Neural cell (in vitro differentiated cells): ENCODE measurements around the gene FBXO8. TPM values are rescaled to one million over a fixed set of nuclear protein-coding genes. Genes with fewer than 3 reads are reported as not detected.

Experiments
- H2AFZ ChIP-seq: fragments of 200-600, 300-800 bp; sonication (generic), shearing (Covaris generic); 2 replicates; pipeline ENCODE4 v1.6.0; 2014; ENCODE audit warnings: low read depth, mild to moderate bottlenecking, antibody characterized with exemption, low read length, moderate library complexity
- H3F3A ChIP-seq: fragments of 200-600 bp; shearing (Covaris generic); 2 replicates; pipeline ENCODE4 v1.6.1; 2016; ENCODE audit warnings: mild to moderate bottlenecking, moderate library complexity, mixed read lengths, antibody characterized with exemption, low read length; ENCODE audit not compliant: insufficient read depth, poor library complexity, severe bottlenecking
- H3K27ac ChIP-seq: fragments of 200-600, 300-800 bp; sonication (generic), shearing (Covaris generic); 2 replicates; pipeline ENCODE4 v1.5.1; 2014; ENCODE audit warnings: mild to moderate bottlenecking, low read length, moderate library complexity
- H3K27me3 ChIP-seq: fragments of 300-800, 200-600 bp; sonication (generic), shearing (Covaris generic); 2 replicates; pipeline ENCODE4 v1.6.0; 2014; ENCODE audit warnings: mild to moderate bottlenecking, low read depth, low read length, moderate library complexity; ENCODE audit not compliant: insufficient read depth
- H3K36me3 ChIP-seq: fragments of 300-800, 200-600 bp; sonication (generic), shearing (Covaris generic); 2 replicates; pipeline ENCODE4 v1.5.1; 2014; ENCODE audit warnings: mild to moderate bottlenecking, antibody characterized with exemption, low read length, moderate library complexity; ENCODE audit not compliant: insufficient read depth
- H3K4me2 ChIP-seq: fragments of 300-800, 200-600 bp; sonication (generic), shearing (Covaris generic); 2 replicates; pipeline ENCODE4 v1.6.0; 2014; ENCODE audit warnings: mild to moderate bottlenecking, low read length
- H3K4me3 ChIP-seq: fragments of 300-800, 200-600 bp; sonication (generic), shearing (Covaris generic); 2 replicates; pipeline ENCODE4 v1.5.1; 2014; ENCODE audit warnings: mild to moderate bottlenecking, low read length, moderate library complexity
- H3K79me2 ChIP-seq: fragments of 200-600 bp; shearing (Covaris generic); replicated peaks from 2 replicates; pipeline ENCODE4 v1.6.0; 2014; ENCODE audit warnings: mild to moderate bottlenecking, low read length, moderate library complexity; ENCODE audit not compliant: insufficient read depth
- H3K9ac ChIP-seq: fragments of 300-800, 200-600 bp; sonication (generic), shearing (Covaris generic); 2 replicates; pipeline ENCODE4 v1.6.1; 2016; ENCODE audit warnings: mild to moderate bottlenecking, low read length, mixed read lengths
- H3K9me2 ChIP-seq: fragments of 200-600 bp; shearing (Covaris generic); 2 replicates; pipeline ENCODE4 v1.6.1; 2016; ENCODE audit warnings: mild to moderate bottlenecking, low read length, mixed read lengths; ENCODE audit not compliant: insufficient read depth
- H3K9me3 ChIP-seq: fragments of 200-600, 300-800 bp; sonication (generic), shearing (Covaris generic); 2 replicates; pipeline ENCODE4 v1.6.1; 2016; ENCODE audit warnings: mild to moderate bottlenecking, mixed run types, low read length, moderate library complexity, mixed read lengths
- H4K20me1 ChIP-seq: fragments of 200-600 bp; shearing (Covaris generic); 2 replicates; pipeline ENCODE4 v1.6.1; 2016; ENCODE audit warnings: mild to moderate bottlenecking, mixed run types; ENCODE audit not compliant: insufficient read depth
- CTCF ChIP-seq: fragments of 450-650 bp; IDR thresholded peaks from 2 replicates; pipeline ENCODE4 v1.5.1; 2014; ENCODE audit warnings: antibody characterized with exemption, mild to moderate bottlenecking, moderate library complexity; ENCODE audit not compliant: poor library complexity, severe bottlenecking
- EP300 ChIP-seq: fragments of 450-650 bp; conservative IDR thresholded peaks from 2 replicates; pipeline ENCODE4 v1.6.1; 2014; ENCODE audit warnings: antibody characterized with exemption, mild to moderate bottlenecking, moderate library complexity; ENCODE audit not compliant: poor library complexity, severe bottlenecking
- EZH2 ChIP-seq: fragments of 200-600, 300-800 bp; shearing (Covaris generic), sonication (generic); IDR thresholded peaks from 2 replicates; pipeline ENCODE4 v1.6.1; 2014; ENCODE audit warnings: antibody characterized with exemption, low read length, borderline replicate concordance, mild to moderate bottlenecking; ENCODE audit not compliant: insufficient read depth, poor library complexity, severe bottlenecking
- MXI1 ChIP-seq: fragments of 450-650 bp; conservative IDR thresholded peaks from 2 replicates; pipeline ENCODE4 v1.6.1; 2014; ENCODE audit warnings: antibody characterized with exemption, mild to moderate bottlenecking; ENCODE audit not compliant: poor library complexity, severe bottlenecking
- POLR2AphosphoS5 ChIP-seq: IDR thresholded peaks from 2 replicates; pipeline ENCODE4 v1.6.1; 2012
- RAD21 ChIP-seq: fragments of 450-650 bp; conservative IDR thresholded peaks from 2 replicates; pipeline ENCODE4 v1.6.1; 2014; ENCODE audit warnings: antibody characterized with exemption, mild to moderate bottlenecking, moderate library complexity
- REST ChIP-seq: IDR thresholded peaks from 2 replicates; pipeline ENCODE4 v1.6.1; 2012; ENCODE audit warnings: borderline replicate concordance
- SMC3 ChIP-seq: fragments of 450-650 bp; conservative IDR thresholded peaks from 2 replicates; pipeline ENCODE4 v1.6.1; 2014; ENCODE audit warnings: antibody characterized with exemption, mild to moderate bottlenecking, moderate library complexity; ENCODE audit not compliant: poor library complexity
- TAF1 ChIP-seq: IDR thresholded peaks from 2 replicates; pipeline ENCODE4 v1.6.1; 2012; ENCODE audit warnings: low read depth
- polyA plus RNA-seq: library from polyadenylated mRNA; depleted of rRNA; stranded (reverse); fragments of >200 nt; gene quantifications from 2 replicates; pipeline ENCODE4 v1.2.3, GENCODE V29; 2014

The FBXO8 gene
- polyA plus RNA-seq, 1 donor from 2014 or later: 29.3 TPM

GRCh38 chr4:174224550-174224949, 58.9 kb downstream of the FBXO8 start:
- Histone ChIP-seq H3K27ac (no peak overlapping the region), H3F3A (no peaks in the 10 kb centered on the region), H3K9me3 (no peaks in the 10 kb centered on the region), H2AFZ (no peak overlapping the region), H3K27me3 (peaks cover 24% of the 10 kb centered on the region), H4K20me1 (no peaks in the 10 kb centered on the region), H3K9ac (no peak overlapping the region), H3K4me3 (no peak overlapping the region), H3K79me2 (no peaks in the 10 kb centered on the region), H3K4me2 (no peak overlapping the region), H3K36me3 (no peaks in the 10 kb centered on the region), H3K9me2 (no peaks in the 10 kb centered on the region)
- no peak for TF ChIP-seq CTCF
- no peak for TF ChIP-seq SMC3
- no peak for TF ChIP-seq POLR2AphosphoS5
- TF ChIP-seq TAF1: no peak
- no peak for TF ChIP-seq EP300
- no peak for TF ChIP-seq EZH2
- no peak for TF ChIP-seq REST
- TF ChIP-seq MXI1: no peak
- TF ChIP-seq RAD21: no peak

- no peaks in the 10 kb centered on the region for H3K36me3 ChIP-seq
- H4K20me1 ChIP-seq: no peaks in the 10 kb centered on the region
- H3K4me3 ChIP-seq: no peak overlapping the region
- no peaks in the 10 kb centered on the region for H3K79me2 ChIP-seq
- peaks cover 46% of the 10 kb centered on the region for H3K27me3 ChIP-seq
- TF ChIP-seq REST (no peak), CTCF (peak; percentile 68), RAD21 (peak; percentile 61), MXI1 (no peak), SMC3 (peak; percentile 71), EZH2 (no peak)
- no peak overlapping the region for H3K27ac ChIP-seq
- H3K4me2 ChIP-seq: no peak overlapping the region
- H3F3A ChIP-seq: no peaks in the 10 kb centered on the region
- no peak overlapping the region for H3K9ac ChIP-seq
- H2AFZ ChIP-seq: no peak overlapping the region
- H3K9me3 ChIP-seq: no peaks in the 10 kb centered on the region
- H3K9me2 ChIP-seq: no peaks in the 10 kb centered on the region
These were observed 61.1 kb downstream of the FBXO8 start for GRCh38 chr4:174222266-174222872.
